Right lobe of liver (tissue), 6 donors: ENCODE results near the gene SC5D. TPM values are rescaled to one million over a fixed set of nuclear protein-coding genes. Genes with fewer than 3 reads are reported as not detected.

Experiments used
- ATAC-seq, 4 donors: fragments of 200-7000 bp; cut with Tn5 transposase; one replicate each; pipeline ENCODE4 v1.9.1; 2020; ENCODE audit warnings: mild to moderate bottlenecking in 4 of 4, moderate library complexity in 4 of 4
- DNase-seq, 3 donors: peaks; one replicate each; pipeline ENCODE4 v3.0.0-alpha.2; 2020
- H3K27ac ChIP-seq, 3 donors: fragments of 200-600 bp; one replicate each; pipeline ENCODE4 v1.8.0; 2022
- H3K27me3 ChIP-seq, 2 donors: fragments of 200-600 bp; one replicate each; pipeline ENCODE4 v1.8.0; 2022
- H3K36me3 ChIP-seq, 4 donors: fragments of 200-600 bp; sonication (generic) in 1 of 4; one replicate each; pipeline versions ENCODE4 v1.5.1 to v1.8.0; 2017 to 2022; ENCODE audit warnings: control low read depth in 1 of 4
- H3K4me1 ChIP-seq, 4 donors: fragments of 200-600 bp; sonication (generic) in 1 of 4; one replicate each; pipeline versions ENCODE4 v1.5.1 to v1.8.0; 2017 to 2022; ENCODE audit warnings: control low read depth in 1 of 4
- H3K4me3 ChIP-seq, 3 donors: fragments of 200-600 bp; one replicate each; pipeline ENCODE4 v1.8.0; 2022
- H3K9me3 ChIP-seq, 4 donors: fragments of 200-600 bp; sonication (generic) in 1 of 4; one replicate each; pipeline versions ENCODE4 v1.5.1 to v1.8.0; 2017 to 2022; ENCODE audit warnings: control low read depth in 1 of 4
- POLR2A ChIP-seq: fragments of 450-650 bp; IDR thresholded peaks from one replicate; pipeline ENCODE4 v1.6.1; 2017; ENCODE audit warnings: antibody characterized with exemption, mild to moderate bottlenecking
- WGBS: methylation state at CpG from one replicate; pipeline ENCODE4 v1.1.6; 2018; ENCODE audit warnings: low coverage, low lambda C conversion rate; ENCODE audit not compliant: insufficient coverage; ENCODE audit errors: missing lambda C conversion rate; 5-methylcytosine and 5-hydroxymethylcytosine counted together
- intact Hi-C, 2 donors: fragments of 100-400 bp; cut with DNase I; formaldehyde crosslinking; loops; one replicate each; pipeline versions ENCODE4 v1.11.2 to v1.14.1; 2022
- total RNA-seq, 6 experiments: library from RNA; depleted of rRNA in 2 of 6; stranded (reverse); fragments of >200 nt in 2 of 6; fragmentation: NEBNext Ultra II Directional in 3 of 6; extraction: Animal tissue kit (Norgen Biotek cat#: 25700) in 3 of 6; gene quantifications; one replicate each; pipeline versions ENCODE4 v1.1.0 to v1.2.4, GENCODE V29; 2016 to 2023
- TF ChIP-seq, protein P1 (sequence below), 4 donors: fragments of 200-600 bp in 3 of 4; fragments of 450-650 bp in 1 of 4; IDR thresholded peaks; one replicate each; pipeline versions ENCODE4 v1.5.1 to v1.8.0; 2016 to 2022; ENCODE audit warnings: antibody characterized with exemption in 4 of 4, mild to moderate bottlenecking in 2 of 4
- donor health status: DM: no; HTN: yes; CAD: no.
- donor health status: DM: no; HTN: no; CAD: no.
- donor health status: DM: no; HTN: no; CAD: no.
- donor health status: DM: no; HTN: yes; CAD: no.
- donor health status: DM: no; HTN: yes; CAD: no.

SC5D gene
- total RNA-seq, 6 experiments from 2014 or later, result 58.9 to 126 (median 82.1) TPM

- WGBS, result 66% methylated on average over 12 of the region's 16 CpGs
- no peaks in the 10 kb centered on the region for H3K9me3 ChIP-seq
- no peak for TF ChIP-seq POLR2A
- TF ChIP-seq, protein P1, sequence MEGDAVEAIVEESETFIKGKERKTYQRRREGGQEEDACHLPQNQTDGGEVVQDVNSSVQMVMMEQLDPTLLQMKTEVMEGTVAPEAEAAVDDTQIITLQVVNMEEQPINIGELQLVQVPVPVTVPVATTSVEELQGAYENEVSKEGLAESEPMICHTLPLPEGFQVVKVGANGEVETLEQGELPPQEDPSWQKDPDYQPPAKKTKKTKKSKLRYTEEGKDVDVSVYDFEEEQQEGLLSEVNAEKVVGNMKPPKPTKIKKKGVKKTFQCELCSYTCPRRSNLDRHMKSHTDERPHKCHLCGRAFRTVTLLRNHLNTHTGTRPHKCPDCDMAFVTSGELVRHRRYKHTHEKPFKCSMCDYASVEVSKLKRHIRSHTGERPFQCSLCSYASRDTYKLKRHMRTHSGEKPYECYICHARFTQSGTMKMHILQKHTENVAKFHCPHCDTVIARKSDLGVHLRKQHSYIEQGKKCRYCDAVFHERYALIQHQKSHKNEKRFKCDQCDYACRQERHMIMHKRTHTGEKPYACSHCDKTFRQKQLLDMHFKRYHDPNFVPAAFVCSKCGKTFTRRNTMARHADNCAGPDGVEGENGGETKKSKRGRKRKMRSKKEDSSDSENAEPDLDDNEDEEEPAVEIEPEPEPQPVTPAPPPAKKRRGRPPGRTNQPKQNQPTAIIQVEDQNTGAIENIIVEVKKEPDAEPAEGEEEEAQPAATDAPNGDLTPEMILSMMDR (IDR thresholded peaks at IDR 0.05), result no peak
- H3K36me3 ChIP-seq, result no peaks in the 10 kb centered on the region
- ATAC-seq (no peak), DNase-seq (no peak)
- no peak overlapping the region for H3K4me3 ChIP-seq
- H3K27me3 ChIP-seq, result no peaks in the 10 kb centered on the region
- no peak overlapping the region for H3K27ac ChIP-seq
- intact Hi-C loops, result loop anchor here (10.0 kb wide), 2 partner anchors 116 to 266 kb away; no protein-coding TSS in a partner anchor
- peaks cover 0 to 10% (median 3%) of the 10 kb centered on the region in 4 donors for H3K4me1 ChIP-seq
Measured at GRCh38 chr11:121328176-121328966, 35.8 kb downstream of the SC5D start.

- ATAC-seq, result no peak
- no peak overlapping the region for H3K27ac ChIP-seq
- peaks cover 0 to 10% (median 3%) of the 10 kb centered on the region in 4 donors for H3K4me1 ChIP-seq
- DNase-seq, result no peak
- no peak for TF ChIP-seq POLR2A
- TF ChIP-seq, protein P1 (IDR thresholded peaks at IDR 0.05), result no peak
- H3K27me3 ChIP-seq, result no peaks in the 10 kb centered on the region
- H3K9me3 ChIP-seq, result no peaks in the 10 kb centered on the region
- intact Hi-C loops, result loop anchor here (10.0 kb wide), 2 partner anchors 116 to 266 kb away; no protein-coding TSS in a partner anchor
- no peaks in the 10 kb centered on the region for H3K36me3 ChIP-seq
- no peak overlapping the region for H3K4me3 ChIP-seq
- WGBS, result 47% methylated on average over 3 of the region's 4 CpGs
Measured at GRCh38 chr11:121328967-121329679, 36.6 kb downstream of the SC5D start.

DNA sequence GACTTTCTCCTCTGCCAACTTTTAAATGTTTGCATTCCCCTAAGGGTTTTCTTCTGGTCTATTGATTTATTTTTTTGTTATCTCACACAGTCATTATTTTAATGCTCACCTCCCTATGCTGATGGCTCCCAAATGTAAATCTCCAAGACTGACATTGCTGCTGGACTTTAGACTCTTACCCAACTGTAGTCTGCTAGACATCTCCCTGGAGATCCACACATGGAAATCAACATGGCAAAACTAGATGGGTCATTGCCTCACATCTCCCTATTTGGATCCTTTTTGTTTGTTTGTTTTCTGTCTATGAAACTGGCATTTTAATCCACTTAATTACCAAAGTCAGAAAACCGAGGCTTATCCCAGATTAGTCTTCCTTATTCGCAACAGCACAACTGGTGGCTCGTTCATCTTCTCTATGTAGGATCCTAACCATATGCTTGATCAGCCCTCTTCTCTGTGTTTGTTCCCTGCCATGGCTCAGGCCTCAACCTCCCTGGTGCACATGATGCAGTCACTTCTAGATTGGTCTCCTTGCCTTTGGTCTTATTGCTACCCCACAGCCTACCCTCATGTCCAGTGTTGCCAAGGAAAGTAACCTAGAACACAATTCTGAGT, 37.3 kb downstream of the SC5D start:
- TF ChIP-seq, protein P1 (IDR thresholded peaks at IDR 0.05), result no peak
- TF ChIP-seq POLR2A, result no peak
- no peak overlapping the region for H3K4me3 ChIP-seq
- H3K27me3 ChIP-seq, result no peaks in the 10 kb centered on the region
- no peak overlapping the region for H3K27ac ChIP-seq
- WGBS, result 68% methylated on average over 3 of the region's 3 CpGs
- H3K4me1 ChIP-seq, result peaks cover 0 to 10% (median 3%) of the 10 kb centered on the region in 4 donors
- no peak for DNase-seq
- no peaks in the 10 kb centered on the region for H3K36me3 ChIP-seq
- intact Hi-C loops, result loop anchor here (10.0 kb wide), 2 partner anchors 115 to 265 kb away; no protein-coding TSS in a partner anchor
- ATAC-seq, result peak in 3 of 4 donors; percentile 63 to 77 (median 75)
- no peaks in the 10 kb centered on the region for H3K9me3 ChIP-seq

DNA sequence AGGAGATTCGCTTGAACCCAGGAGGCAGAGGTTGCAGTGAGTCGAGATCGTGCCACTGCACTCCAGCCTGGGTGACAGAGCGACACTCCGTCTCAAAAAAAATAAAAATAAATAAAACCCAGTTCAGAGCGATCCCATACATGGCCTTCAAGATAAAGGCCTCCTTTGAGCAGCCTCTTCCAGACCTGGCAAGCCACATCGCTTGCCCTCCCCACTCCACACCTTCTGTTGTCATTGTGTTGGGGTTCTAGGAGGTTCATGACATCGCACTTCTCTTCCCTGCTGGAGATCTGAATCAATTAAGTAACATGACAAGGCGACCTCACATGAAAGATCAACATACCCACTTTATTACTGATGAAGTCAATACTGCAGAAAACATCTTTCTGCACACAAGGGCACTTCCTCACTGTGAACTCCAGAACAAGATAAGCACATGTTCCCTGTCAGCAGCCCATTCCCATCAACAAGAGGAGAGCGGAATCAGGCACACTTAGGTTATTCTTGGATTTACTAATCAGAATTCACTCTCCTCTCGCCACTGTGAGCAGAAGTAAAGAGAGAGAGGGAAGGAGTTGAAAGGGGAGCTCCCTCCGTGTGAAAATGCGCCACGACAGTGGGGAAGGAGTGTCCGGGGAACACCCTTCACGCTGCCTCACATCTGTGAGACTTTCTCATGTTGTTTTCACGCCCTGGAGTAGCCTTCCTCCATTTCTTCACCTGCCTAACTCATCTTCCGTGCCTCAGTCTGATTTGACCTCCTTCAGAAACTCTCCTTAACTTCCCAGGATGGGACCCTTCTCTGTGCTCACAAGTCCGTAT, 38.3 kb downstream of the SC5D start:
- Histone ChIP-seq H3K36me3 (no peaks in the 10 kb centered on the region), H3K4me1 (peaks cover 0 to 10% (median 3%) of the 10 kb centered on the region in 4 donors), H3K27ac (no peak overlapping the region), H3K4me3 (no peak overlapping the region), H3K9me3 (no peaks in the 10 kb centered on the region), H3K27me3 (no peaks in the 10 kb centered on the region)
- DNase-seq (no peak), ATAC-seq (peak in 2 of 4 donors; percentile 29 to 56)
- TF ChIP-seq, protein P1 (IDR thresholded peaks at IDR 0.05), result no peak
- TF ChIP-seq POLR2A, result no peak
- intact Hi-C loops, result no loop called here
- WGBS, result 76% methylated on average over 10 of the region's 19 CpGs
